AG08395 (cell line): ENCODE measurements around the gene RPL12.

ENCODE experiments used
- DNase-seq: peaks from one replicate; pipeline ENCODE4 v3.0.0; 2012; ENCODE audit warnings: mixed read lengths, low spot score

Gene RPL12

GRCh38 chr9:127450830-127451607 is at the start of gene RPL12, which contains the start of gene LRSAM1:
RPL12 (minus strand) TSS chr9:127451406; CDS start chr9:127451317, 89 bp downstream.
LRSAM1 (plus strand) TSS chr9:127451510; CDS start chr9:127454528, 3,018 bp downstream.
- peak; percentile 97 for DNase-seq

- DNase-seq: no peak
Observed at GRCh38 chr9:127500862-127501261, 49.7 kb upstream of the RPL12 start.

GRCh38 chr9:127500399-127500798 is 49.2 kb upstream of the RPL12 start:
- DNase-seq: no peak

GRCh38 chr9:127498298-127498697 is 47.1 kb upstream of the RPL12 start:
- no peak for DNase-seq

GRCh38 chr9:127497656-127498290 is 46.6 kb upstream of the RPL12 start:
- no peak for DNase-seq

- DNase-seq: no peak
Observed at GRCh38 chr9:127496974-127497373, 45.8 kb upstream of the RPL12 start.

- DNase-seq: no peak
Observed at GRCh38 chr9:127495884-127496555, 44.8 kb upstream of the RPL12 start.

- no peak for DNase-seq
Observed at GRCh38 chr9:127494304-127494702, 43.1 kb upstream of the RPL12 start.

GRCh38 chr9:127493592-127494303 is 42.5 kb upstream of the RPL12 start:
- DNase-seq: no peak

GRCh38 chr9:127492616-127493015 is 41.4 kb upstream of the RPL12 start:
- DNase-seq: no peak

- no peak for DNase-seq
Observed at GRCh38 chr9:127491516-127491915, 40.3 kb upstream of the RPL12 start.

- DNase-seq: no peak
Observed at GRCh38 chr9:127490535-127491230, 39.5 kb upstream of the RPL12 start.

- no peak for DNase-seq
Observed at GRCh38 chr9:127489471-127490115, 38.4 kb upstream of the RPL12 start.

GRCh38 chr9:127488946-127489345 is 37.7 kb upstream of the RPL12 start:
- no peak for DNase-seq

- DNase-seq: no peak
Observed at GRCh38 chr9:127485995-127486394, 34.8 kb upstream of the RPL12 start.

GRCh38 chr9:127482662-127483061 is 31.5 kb upstream of the RPL12 start:
- no peak for DNase-seq

- no peak for DNase-seq
Observed at GRCh38 chr9:127479507-127480081, 28.4 kb upstream of the RPL12 start.

- no peak for DNase-seq
Observed at GRCh38 chr9:127474592-127474991, 23.4 kb upstream of the RPL12 start.

- DNase-seq: no peak
Observed at GRCh38 chr9:127473932-127474331, 22.7 kb upstream of the RPL12 start.

- no peak for DNase-seq
Observed at GRCh38 chr9:127473501-127473900, 22.3 kb upstream of the RPL12 start.

GRCh38 chr9:127470662-127471061 is 19.5 kb upstream of the RPL12 start:
- DNase-seq: no peak
